NOMO-1 treated with dmso at 0.1 percent for 144 hours (cell line): ENCODE results near the gene QRICH2.
"Not testable (repeated sequence)": the region's sequence is repeated elsewhere in the genome, so short reads cannot be mapped to it uniquely, and the experiment has no call there.

ENCODE experiments used
- DNase-seq: peaks from one replicate; lab custom pipeline; 2025; ENCODE audit not compliant: unreplicated experiment; lab: John Stamatoyannopoulos, UW

QRICH2 gene

GRCh38 chr17:76252040-76252954 lies 55.8 kb downstream of the QRICH2 start:
- peak; percentile 76 for DNase-seq

- no peak for DNase-seq
Observed at GRCh38 chr17:76251478-76252039, 56.5 kb downstream of the QRICH2 start.

- no peak for DNase-seq
Observed at GRCh38 chr17:76250141-76250540, 57.9 kb downstream of the QRICH2 start.

- no peak for DNase-seq
Observed at GRCh38 chr17:76248013-76248782, 59.9 kb downstream of the QRICH2 start.

- no peak for DNase-seq
Observed at GRCh38 chr17:76247304-76247703, 60.8 kb downstream of the QRICH2 start.

- peak; percentile 93 for DNase-seq
Observed at GRCh38 chr17:76246080-76247066, 61.7 kb downstream of the QRICH2 start.

- DNase-seq: not testable (repeated sequence)
Observed at GRCh38 chr17:76244721-76245120, 63.4 kb downstream of the QRICH2 start.

- no peak for DNase-seq
Observed at GRCh38 chr17:76243826-76244679, 64.0 kb downstream of the QRICH2 start.

- no peak for DNase-seq
Observed at GRCh38 chr17:76241691-76242255, 66.3 kb downstream of the QRICH2 start.

- no peak for DNase-seq
Observed at GRCh38 chr17:76241204-76241538, 66.9 kb downstream of the QRICH2 start.

GRCh38 chr17:76240461-76241203 lies 67.4 kb downstream of the QRICH2 start, which contains the start of gene RNF157:
Gene RNF157, minus strand, starts transcription at chr17:76240493. Its CDS starts 253 bp downstream, at chr17:76240240.
- peak; percentile 11 for DNase-seq

- DNase-seq: no peak
Observed at GRCh38 chr17:76239538-76240274, 68.4 kb downstream of the QRICH2 start.

- DNase-seq: no peak
Observed at GRCh38 chr17:76238847-76239537, 69.1 kb downstream of the QRICH2 start.

- DNase-seq: no peak
Observed at GRCh38 chr17:76237859-76238313, 70.2 kb downstream of the QRICH2 start.

- DNase-seq: no peak
Observed at GRCh38 chr17:76236603-76237002, 71.5 kb downstream of the QRICH2 start.

- no peak for DNase-seq
Observed at GRCh38 chr17:76235883-76236282, 72.2 kb downstream of the QRICH2 start.

- no peak for DNase-seq
Observed at GRCh38 chr17:76234354-76234679, 73.8 kb downstream of the QRICH2 start.
